Activated CD8-positive, alpha-beta memory T cell treated with anti-CD3 and anti-CD28 coated beads for 24 hours (primary cell): ENCODE results near the gene STAP2.
"Not testable (repeated sequence)": the region's sequence is repeated elsewhere in the genome, so short reads cannot be mapped to it uniquely, and the experiment has no call there.

Experiments
- DNase-seq: peaks from one replicate; pipeline ENCODE4 v3.0.0-alpha.2; 2020

Gene STAP2

DNA sequence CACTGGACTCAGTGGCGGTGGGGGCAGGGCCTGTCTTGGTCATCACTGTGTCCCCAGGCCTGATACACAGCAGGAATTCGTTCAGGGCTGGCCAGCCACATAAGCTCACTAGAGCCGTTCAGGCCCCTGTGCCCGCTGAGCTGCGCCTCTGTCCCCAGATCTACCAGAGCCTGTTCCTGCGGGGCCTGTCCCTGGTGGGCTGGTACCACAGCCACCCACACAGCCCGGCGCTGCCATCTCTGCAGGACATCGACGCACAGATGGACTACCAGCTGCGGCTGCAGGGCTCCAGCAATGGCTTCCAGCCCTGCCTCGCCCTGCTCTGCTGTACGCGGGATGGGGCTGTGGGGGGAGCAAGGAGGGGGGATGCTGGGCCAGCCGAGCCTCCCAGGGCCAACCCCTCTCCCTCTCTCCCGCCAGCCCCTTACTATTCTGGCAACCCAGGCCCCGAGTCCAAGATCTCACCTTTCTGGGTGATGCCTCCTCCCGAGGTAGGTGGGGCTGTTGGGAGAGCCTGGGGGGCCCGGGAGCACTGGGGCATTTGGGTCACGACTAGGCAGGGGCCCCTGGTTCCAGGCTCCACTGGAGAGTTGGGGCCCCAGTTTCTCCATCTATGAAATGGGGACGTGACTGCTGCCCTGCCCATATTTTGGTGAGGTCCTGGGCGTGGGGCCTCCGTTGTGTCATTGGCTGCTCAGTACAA is 18.6 kb upstream of the STAP2 start:
- DNase-seq: peak; percentile 55

DNA sequence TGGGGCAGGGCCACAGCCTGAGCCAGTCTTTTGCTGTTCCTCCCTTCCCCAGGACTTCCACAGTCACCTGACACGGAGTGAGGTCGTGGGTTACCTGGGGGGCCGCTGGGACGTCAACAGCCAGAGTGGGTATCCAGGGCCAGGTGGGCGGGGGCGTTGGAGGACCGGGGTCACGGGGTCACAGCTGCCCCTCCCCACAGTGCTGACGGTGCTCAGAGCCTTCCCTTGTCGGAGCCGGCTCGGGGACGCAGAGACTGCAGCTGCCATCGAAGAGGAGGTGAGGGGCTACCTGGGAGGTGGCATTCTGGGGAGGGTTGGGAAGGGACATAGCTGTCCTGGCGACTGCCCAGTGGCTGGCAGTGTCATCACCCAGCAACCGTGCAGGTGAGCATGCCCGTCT is 16.3 kb upstream of the STAP2 start:
- DNase-seq: no peak

DNA sequence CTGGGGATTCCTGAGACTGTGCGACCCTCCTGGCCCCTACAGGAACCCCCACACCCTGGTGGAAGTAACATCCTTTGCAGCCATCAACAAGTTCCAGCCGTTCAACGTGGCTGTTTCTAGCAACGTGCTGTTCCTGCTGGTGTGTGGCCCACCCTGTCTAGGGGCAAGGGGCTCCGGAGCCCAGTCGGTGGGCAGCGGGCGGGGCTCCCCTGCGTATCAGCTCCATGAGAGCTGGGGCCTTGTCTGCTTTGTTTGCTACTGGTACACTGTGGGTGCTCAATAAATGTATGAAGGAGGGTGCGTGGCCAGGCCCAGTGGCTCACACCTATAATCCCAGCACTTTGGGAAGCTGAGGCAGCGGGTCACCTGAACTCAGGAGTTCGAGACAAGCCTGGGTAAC is 15.7 kb upstream of the STAP2 start:
- peak; percentile 54 for DNase-seq

DNA sequence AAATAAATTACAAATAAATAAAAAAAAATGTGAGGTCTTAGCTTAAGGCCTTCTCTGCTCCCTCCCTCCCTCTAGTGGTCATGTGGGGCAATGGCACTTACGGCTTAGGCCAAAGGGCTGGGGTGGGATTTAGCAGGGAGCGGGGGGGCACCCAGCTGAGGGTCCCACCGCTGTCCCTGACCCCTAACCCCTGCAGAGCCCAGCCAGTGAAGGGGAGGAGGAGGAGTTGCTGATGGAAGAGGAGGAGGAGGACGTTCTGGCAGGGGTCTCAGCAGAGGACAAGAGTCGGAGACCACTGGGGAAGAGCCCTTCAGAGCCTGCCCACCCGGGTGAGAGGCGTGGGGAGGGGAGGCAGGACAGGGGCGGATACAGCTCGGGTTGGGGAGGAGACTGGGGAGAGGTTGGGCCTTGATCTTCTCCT is 14.1 kb upstream of the STAP2 start:
- peak; percentile 79 for DNase-seq

DNA sequence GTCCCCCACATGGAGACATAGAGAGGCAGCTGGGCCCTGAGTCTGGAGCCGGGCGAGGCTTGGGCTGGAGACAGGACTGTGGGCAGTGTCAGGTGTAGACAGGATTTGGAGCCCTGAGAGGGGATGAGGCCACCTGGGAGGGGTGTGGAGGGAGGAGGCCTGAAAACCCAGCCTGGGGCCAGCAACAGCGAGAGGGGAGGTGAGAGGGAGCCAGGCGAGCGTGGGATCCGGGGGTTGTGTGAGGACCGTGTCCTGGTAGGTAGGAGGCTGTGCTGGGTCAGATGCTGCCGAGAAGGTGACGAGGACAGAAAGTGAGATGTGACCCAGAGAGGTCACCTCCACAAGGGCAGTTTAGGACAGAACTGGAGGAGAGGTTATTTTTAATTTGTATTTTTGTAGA is 12.1 kb upstream of the STAP2 start:
- DNase-seq: no peak

DNA sequence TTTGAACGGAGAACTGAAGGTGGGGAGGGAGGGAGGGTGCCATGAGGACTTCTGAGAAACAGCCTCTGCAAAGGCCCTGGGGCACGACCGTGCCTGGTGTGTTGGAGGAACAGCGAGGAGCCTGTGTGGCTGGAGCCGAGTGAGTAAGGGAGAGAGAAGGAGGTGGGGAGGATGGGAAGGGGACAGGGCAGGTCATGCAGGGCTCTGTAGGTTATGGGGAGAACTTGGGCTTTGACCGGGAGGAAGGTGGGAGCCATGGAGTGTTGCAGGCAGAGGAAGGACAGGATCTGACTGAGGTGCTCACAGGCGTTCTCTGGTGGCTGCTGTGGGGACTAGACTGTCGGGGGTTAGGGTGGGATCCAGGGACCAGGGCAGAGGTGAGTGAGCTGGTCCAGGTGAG is 11.5 kb upstream of the STAP2 start:
- DNase-seq: no peak

DNA sequence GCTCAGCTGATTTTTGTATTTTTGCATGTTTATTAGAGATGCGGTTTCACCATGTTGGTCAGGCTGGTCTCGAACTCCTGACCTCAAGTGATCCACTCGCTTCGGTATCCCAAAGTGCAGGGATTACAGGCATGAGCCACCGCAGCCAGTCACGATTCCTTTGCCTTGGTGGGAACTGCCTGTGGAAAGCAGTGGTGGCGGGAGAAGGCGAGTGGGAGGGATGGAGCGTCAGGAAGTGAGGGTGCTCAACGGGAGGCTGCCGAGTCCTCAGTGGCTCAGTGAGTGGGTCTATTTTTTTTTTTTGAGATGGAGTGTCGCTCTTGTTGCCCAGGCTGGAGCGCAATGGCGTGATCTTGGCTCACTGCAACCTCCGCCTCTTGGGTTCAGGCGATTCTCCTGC is 10.6 kb upstream of the STAP2 start:
- DNase-seq: not testable (repeated sequence)

DNA sequence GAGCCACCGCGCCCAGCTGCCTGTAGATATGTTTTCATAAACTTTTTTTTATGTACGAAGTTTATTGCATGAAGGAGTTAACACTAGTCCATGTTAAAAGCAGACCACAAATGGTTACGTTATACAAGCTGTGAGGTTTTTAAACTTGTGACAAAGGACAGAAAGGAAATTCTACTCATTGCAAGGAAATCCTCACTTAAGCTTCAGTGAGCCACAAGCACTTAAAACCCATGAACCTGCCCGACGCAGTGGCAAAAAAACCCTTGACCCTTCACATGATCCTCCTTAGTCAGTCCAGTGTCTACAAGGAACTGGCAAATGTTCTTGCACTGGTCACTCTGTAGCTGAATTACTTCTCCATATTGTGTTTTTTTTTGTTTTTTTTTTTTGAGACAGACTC is 8.9 kb upstream of the STAP2 start:
- no peak for DNase-seq

DNA sequence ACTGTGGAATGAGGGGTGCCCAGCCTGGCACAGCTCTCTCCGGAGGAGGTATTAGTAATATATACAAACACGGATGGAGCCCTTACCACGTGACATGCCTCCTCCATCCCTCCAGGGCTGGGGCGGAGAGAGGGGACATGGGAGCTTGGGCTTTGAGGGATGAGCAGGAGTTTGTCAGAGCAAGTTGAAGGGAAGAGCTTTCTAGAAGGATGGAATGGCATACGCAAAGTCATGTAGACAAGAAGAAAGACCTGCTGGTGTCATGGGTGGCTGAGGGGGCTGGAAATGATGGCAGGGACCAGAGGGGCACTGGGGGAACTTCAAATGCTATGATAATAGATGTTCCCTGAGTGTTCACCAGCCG is 7.4 kb upstream of the STAP2 start:
- no peak for DNase-seq

DNA sequence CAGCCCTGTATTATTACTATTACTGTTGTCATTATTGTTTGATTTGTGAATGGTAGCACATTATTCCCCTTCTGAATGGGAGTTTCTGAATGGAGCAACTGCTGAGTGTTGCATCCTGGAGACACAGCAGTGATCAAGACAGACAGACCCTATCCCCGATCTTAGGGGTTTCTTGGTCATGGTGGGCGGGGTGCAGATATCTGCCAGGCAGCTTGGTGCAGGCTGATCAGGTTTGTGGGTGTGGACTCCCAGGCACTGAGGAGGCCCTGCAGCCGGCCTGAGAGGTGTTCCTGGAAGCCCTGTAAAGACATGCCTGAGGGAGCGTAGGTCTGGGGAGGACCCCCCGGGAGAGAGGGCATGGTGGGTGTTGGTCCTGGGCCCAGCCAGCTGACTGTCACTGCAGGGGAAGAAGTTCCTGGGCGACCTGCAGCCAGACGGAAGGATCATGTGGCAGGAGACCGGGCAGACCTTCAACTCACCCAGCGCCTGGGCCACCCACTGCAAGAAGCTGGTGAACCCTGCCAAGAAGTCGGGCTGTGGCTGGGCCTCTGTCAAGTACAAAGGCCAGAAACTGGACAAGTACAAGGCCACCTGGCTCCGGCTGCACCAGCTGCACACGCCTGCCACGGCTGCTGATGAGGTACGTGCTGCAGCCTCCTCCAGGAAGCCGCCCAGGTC is 6.9 kb upstream of the STAP2 start:
- DNase-seq: peak; percentile 54

DNA sequence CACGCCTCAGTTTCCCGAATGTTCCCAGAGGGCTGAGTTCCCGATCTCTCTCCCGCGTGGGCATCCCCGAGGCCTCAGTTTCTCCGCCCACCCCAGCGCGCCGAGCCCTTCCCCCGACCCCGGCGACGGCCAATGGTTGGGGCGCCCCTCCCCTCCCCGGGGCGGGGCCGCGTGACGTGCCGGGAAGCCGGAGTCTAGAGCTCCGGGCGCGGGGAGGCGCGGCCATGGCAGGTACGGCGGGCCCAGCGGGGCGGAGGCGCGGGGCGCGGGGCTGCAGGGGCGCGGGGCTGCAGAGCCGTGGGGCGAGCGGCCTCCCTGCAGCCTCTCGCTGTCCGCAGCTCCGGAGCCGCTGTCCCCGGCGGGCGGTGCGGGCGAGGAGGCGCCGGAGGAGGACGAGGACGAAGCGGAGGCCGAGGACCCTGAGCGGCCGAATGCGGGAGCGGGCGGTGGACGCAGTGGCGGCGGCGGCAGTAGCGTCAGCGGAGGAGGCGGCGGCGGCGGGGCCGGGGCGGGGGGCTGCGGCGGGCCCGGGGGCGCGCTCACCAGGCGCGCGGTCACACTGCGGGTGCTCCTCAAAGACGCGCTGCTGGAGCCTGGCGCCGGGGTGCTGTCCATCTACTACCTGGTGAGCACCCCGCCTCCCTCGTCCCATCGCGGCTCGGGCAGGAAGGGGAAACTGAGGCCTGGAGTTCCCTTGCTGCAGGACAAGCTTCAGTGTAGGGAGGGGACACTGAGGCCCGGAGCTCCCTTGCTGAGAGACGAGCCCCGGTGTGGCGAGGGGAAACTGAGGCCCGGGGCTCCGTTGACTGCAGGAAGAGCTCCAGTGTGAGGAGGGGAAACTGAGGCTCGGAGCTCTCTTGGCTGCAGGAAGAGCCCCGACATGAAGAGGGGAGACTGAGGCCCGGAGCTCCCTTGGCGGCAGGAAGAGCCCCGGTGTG is 5.0 kb upstream of the STAP2 start, which contains the start of gene MPND:
Gene MPND, plus strand, starts transcription at position 193 of the 938 bp plus-strand sequence. Its CDS starts 32 bp downstream, at position 225.
- DNase-seq: peak; percentile 98

DNA sequence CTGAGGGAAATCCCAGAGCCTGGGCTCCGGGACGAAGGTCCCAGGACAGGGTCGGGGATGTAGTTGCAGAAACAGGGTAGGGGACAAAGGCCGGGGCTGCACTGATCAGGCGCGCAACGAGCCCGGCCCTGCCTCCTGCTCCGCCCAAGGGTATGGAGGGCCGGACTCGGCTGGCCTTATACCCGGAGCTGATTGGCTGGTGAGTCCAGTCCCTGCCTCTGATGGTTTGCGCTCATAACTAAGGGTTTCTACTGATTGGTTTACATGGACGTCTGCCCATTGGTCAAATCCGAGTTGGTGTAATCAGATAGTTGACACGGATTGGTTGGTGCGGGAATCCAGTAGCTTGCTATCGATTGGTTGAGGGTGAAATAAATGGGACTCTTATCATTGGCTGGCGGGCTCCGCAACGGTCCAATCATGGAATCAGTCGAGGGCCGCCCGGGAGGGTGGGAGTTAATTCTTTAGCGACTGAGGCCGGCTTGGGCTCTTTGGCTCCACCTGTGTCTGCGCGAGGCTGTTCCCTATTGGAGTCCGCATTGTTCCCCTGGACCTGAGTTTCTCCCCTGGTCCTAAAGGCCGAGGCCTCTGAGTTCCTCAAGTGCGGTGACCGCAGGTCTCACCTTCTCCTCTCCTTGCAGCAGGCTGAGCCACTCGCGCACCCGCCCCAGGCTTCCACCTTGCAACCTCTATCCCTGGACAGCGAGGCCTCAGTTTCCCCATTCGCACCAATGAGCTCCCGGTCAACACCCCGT is 4.2 kb upstream of the STAP2 start:
- peak; percentile 94 for DNase-seq

DNA sequence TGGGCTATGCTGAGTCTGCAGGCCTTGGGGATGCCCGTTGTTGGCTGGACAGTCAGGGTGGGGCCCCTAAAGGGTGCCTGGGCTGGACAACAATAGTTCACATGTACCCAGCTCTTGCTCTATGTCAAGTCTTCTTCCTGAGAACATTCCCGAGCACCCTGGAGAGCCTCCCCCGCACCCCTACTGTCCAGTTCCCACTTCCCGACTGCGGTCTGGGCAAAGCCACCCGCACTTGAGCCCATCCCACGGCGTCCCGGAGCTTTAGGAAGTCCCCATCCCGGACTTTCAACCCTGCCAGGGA is 3.6 kb upstream of the STAP2 start:
- no peak for DNase-seq

DNA sequence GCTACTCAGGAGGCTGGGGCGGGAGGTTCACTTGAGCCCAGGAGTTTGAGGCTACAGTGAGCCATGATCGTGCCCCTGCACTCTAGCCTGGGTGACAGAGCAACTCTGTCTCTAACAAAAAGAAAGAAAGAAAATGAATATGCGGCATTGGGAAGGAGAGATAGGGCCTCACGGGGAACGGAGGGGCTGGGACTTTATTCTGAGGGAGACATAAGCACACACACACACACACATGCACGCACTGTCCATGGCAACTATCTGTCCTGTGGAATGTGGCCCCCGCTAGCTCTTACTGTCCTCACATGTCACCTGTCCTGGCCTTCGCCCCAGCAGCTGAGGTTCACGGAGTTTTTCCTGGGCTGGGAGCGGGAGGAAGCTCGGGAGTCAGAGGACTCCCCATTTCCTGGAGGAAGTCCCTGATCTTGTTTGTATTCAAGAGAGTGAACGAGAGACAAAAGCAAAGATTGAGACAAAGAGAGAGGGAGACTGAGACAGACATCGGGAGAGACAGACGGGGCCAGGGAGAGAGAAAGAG is 654 bp downstream of the STAP2 start:
- DNase-seq: peak; percentile 70

DNA sequence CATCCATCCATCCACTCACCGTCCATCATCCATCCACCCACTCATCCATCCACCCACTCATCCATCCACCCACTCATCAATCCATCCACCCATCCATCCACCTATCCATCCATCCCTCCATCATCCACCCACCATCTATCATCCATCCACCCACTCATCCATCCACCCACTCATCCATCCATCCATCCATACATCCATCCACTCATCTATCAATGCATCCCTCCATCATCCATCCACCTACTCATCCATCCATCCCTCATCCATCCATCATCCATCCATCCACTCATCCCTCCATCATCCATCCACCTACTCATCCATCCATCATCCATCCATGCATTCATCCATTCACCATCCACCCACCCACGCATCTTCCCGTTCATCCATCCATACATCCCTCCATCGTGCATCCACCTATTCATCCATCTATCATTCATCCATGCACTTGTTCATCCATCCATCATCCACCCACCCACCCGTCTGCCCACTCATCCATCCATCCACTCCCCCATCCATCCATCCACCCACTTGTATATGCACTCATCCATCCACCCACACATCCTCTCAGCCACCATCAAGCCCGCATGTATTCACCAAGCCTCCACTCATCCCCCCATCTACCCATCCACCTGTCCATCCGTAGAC is 3.6 kb downstream of the STAP2 start:
- DNase-seq: no peak

DNA sequence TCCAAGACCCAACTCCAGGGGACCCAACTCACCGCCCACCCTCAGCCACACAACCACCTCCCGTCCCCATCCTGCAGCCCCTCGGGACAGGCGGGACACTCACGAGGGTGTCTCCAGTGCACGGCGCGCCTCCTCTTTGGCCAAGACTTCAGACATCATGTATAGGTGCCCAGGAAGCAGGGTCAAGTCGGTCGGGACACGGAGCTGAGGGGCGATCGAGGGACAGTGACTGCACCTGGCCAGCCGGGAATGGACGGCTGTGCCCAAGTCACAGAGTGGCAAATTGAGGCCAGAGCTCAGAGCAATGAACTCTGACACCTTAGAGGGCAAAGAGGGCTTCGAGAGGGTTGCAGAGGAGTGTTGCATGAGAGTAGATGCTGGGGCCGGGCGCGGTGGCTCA is 8.8 kb downstream of the STAP2 start:
- DNase-seq: no peak

DNA sequence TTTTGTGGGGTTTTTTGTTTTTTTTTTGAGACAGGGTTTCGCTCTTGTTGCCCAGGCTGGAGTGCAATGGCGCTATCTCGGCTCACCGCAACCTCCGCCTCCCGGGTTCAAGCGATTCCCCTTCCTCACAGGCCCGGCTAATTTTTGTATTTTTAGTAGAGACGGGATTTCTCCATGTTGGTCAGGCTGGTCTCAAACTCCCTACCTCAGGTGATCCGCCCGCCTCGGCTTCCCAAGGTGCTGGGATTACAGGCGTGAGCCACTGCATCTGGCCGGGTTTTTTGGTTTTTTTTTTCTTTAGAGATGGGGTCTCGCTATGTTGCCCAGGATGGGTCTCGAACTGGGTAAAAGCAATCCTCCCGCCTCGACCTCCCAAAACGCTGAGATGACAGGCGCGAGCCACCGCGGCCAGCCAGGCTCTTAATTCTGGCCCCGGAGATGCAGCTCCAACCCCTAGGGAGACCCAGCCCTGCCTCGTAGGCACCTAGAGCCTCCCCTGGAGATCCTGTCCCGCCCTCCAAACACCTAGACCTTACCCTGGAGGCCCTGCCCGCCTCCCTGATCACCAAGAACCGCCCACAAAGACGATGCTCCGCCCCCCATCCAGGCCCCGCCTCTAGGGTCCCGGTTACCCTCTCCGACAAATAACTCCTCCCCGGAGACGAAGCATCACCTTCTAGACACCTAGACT is 9.5 kb downstream of the STAP2 start:
- peak; percentile 82 for DNase-seq

DNA sequence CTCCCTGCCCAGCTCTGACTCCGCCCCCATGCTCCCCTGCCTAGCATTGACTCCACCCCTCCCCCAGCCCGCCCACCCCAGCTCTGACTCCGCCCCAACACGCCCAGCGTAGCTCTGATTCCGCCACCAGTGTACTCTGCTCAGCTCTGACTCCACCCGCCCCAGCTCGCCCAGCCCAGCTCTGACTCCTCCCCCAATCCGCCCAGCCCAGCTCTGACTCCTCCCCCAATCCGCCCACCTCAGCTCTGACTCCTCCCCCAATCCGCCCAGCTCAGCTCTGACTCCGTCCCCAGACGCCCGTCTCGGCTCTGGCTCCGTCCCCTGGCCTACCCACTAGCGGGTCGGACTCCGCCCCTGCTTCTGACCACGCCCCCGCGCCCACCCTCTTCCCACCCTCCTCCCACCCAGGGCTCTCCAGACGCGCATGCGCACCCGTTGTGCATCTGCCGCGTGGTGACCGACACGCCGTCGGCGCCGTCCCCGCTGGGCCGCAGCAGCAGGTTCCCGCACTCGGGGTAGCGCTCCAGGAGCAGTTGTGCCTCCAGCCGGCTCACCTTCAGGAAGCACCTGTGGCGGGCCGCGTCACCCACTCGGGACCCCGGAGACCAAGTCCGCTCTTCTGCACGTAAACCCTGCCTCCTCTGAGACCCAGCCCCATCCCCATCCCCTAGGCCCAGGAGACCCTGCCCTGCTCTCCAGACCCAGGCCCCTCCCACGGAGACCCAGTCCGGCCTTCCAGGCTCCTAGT is 10.2 kb downstream of the STAP2 start:
- DNase-seq: peak; percentile 98

DNA sequence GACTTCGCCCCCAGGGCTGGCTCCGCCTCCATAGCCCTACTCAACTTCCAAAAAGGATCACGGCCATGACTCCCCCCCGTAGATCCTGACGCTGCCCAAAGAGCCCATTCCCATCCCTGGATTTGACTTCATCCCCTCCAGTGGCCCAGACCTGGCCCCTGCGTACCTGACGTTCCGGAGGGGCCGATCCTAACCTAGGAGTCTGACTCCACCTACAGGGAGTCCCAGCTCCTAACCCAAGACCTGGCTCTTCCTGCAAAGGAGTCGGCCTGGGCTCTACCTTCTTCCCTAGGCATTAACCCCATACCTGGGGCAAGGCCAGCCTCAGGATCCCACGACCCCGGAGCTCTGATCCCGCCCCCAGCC is 10.8 kb downstream of the STAP2 start:
- DNase-seq: no peak

DNA sequence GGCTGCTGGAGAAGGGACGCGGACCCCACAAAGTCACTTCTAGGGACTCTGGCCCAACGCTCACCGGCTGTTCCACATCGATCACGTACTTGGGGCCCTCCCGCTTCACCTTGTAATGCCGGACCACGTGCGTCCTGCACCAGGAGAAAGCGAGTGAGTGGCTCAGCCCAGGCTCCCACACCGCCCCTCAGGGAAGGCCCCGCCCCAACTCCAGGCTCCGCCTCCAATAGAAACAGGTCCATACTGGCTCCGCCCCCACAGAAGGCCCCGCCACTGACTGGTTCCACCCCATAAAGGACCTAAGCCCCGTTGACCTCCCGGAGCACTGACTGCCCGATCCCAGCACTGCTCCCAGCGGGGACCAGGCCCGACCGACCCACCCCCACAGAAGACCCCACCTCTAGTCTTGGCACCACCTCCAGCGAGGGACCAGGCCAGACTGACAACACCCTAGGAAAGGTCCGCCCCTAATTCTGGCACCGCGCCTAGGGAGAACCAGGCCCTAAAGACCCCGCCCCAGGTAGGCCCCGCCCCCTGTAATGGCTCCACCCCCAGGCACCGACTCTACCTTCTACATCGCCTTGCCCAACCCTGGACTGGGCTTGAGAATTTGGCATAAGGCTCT is 11.3 kb downstream of the STAP2 start:
- DNase-seq: peak; percentile 88
